ENCODE measurements around the gene ARHGAP44. TPM values are rescaled to one million over a fixed set of nuclear protein-coding genes. Genes with fewer than 3 reads are reported as not detected.

Gene ARHGAP44
- polyA plus RNA-seq, 1 donor from 2014 or later = 5.9 TPM

DNA sequence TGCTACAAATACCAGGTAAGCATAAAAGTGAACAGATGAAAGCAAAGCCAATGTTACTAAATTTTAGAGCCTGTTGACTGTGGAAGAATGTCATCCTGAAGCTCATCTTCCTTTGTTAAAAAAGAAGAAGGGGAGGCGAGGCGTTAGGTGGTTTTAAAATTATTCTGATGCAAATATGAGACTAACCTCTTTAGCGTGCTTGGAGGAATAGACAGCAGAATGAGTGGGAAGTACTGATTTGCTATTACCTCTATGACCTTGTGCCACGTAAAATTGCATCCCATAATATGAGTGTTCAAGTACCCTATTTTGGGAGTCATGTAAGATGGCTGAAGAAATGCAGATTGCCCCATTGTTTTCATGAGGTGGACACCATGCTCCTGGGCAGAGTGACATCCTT is 132.8 kb downstream of the ARHGAP44 start:
- Histone ChIP-seq H3F3A (ENCODE audit: insufficient read depth, low read length, poor library complexity, severe bottlenecking) (no peaks in the 10 kb centered on the region), H3K9me3 (ENCODE audit: low read length) (no peaks in the 10 kb centered on the region), H4K20me1 (ENCODE audit: insufficient read depth) (no peaks in the 10 kb centered on the region), H3K4me3 (ENCODE audit: low read length) (no peak overlapping the region), H3K9me2 (ENCODE audit: insufficient read depth, low read length) (no peaks in the 10 kb centered on the region), H3K79me2 (replicated peaks; ENCODE audit: insufficient read depth, low read length) (no peaks in the 10 kb centered on the region), H3K27me3 (ENCODE audit: insufficient read depth, low read depth, low read length) (no peaks in the 10 kb centered on the region), H3K36me3 (ENCODE audit: insufficient read depth, low read length) (no peaks in the 10 kb centered on the region), H2AFZ (ENCODE audit: low read depth, low read length) (no peak overlapping the region), H3K9ac (ENCODE audit: low read length) (no peak overlapping the region), H3K27ac (ENCODE audit: low read length) (no peak overlapping the region), H3K4me2 (ENCODE audit: low read length) (no peak overlapping the region)
- no peak for TF ChIP-seq POLR2AphosphoS5 (IDR thresholded peaks at IDR 0.05)
- no peak for TF ChIP-seq MXI1 (conservative IDR thresholded peaks at IDR 0.05; ENCODE audit: poor library complexity, severe bottlenecking)
- TF ChIP-seq SMC3 (conservative IDR thresholded peaks at IDR 0.05; ENCODE audit: poor library complexity) = no peak
- TF ChIP-seq, protein P1, sequence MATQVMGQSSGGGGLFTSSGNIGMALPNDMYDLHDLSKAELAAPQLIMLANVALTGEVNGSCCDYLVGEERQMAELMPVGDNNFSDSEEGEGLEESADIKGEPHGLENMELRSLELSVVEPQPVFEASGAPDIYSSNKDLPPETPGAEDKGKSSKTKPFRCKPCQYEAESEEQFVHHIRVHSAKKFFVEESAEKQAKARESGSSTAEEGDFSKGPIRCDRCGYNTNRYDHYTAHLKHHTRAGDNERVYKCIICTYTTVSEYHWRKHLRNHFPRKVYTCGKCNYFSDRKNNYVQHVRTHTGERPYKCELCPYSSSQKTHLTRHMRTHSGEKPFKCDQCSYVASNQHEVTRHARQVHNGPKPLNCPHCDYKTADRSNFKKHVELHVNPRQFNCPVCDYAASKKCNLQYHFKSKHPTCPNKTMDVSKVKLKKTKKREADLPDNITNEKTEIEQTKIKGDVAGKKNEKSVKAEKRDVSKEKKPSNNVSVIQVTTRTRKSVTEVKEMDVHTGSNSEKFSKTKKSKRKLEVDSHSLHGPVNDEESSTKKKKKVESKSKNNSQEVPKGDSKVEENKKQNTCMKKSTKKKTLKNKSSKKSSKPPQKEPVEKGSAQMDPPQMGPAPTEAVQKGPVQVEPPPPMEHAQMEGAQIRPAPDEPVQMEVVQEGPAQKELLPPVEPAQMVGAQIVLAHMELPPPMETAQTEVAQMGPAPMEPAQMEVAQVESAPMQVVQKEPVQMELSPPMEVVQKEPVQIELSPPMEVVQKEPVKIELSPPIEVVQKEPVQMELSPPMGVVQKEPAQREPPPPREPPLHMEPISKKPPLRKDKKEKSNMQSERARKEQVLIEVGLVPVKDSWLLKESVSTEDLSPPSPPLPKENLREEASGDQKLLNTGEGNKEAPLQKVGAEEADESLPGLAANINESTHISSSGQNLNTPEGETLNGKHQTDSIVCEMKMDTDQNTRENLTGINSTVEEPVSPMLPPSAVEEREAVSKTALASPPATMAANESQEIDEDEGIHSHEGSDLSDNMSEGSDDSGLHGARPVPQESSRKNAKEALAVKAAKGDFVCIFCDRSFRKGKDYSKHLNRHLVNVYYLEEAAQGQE (IDR thresholded peaks at IDR 0.05; ENCODE audit: borderline replicate concordance) = no peak

DNA sequence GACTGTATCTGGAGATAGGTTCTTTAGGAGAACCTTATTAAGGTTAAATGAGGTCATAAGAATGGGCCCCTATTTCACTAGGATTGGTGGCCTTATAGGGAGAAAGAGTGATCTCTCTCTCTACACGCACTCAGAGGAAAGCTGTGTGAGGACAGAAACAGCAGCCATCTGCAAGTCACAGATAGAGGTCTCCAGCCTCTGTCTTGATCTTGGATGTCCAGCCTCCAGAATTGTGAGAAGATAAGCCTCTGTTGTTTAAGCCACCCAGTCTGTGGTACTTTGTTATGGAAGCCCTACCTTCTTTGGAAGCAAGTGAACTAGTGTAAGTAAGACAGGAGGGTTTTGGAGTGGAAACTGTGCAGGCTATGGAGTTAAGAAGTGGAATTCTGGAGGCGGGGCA is 135.3 kb downstream of the ARHGAP44 start:
- no peaks in the 10 kb centered on the region for H3K36me3 ChIP-seq (ENCODE audit: insufficient read depth, low read length)
- no peaks in the 10 kb centered on the region for H3K9me2 ChIP-seq (ENCODE audit: insufficient read depth, low read length)
- no peak overlapping the region for H2AFZ ChIP-seq (ENCODE audit: low read depth, low read length)
- H3F3A ChIP-seq (ENCODE audit: insufficient read depth, low read length, poor library complexity, severe bottlenecking) = no peaks in the 10 kb centered on the region
- TF ChIP-seq MXI1 (conservative IDR thresholded peaks at IDR 0.05; ENCODE audit: poor library complexity, severe bottlenecking) (no peak), RAD21 (conservative IDR thresholded peaks at IDR 0.05) (no peak), TAF1 (IDR thresholded peaks at IDR 0.05; ENCODE audit: low read depth) (no peak), EZH2 (IDR thresholded peaks at IDR 0.05; ENCODE audit: borderline replicate concordance, insufficient read depth, low read length, poor library complexity, severe bottlenecking) (no peak), EP300 (conservative IDR thresholded peaks at IDR 0.05; ENCODE audit: poor library complexity, severe bottlenecking) (no peak), SMC3 (conservative IDR thresholded peaks at IDR 0.05; ENCODE audit: poor library complexity) (no peak), POLR2AphosphoS5 (IDR thresholded peaks at IDR 0.05) (no peak)
- TF ChIP-seq, protein P2, sequence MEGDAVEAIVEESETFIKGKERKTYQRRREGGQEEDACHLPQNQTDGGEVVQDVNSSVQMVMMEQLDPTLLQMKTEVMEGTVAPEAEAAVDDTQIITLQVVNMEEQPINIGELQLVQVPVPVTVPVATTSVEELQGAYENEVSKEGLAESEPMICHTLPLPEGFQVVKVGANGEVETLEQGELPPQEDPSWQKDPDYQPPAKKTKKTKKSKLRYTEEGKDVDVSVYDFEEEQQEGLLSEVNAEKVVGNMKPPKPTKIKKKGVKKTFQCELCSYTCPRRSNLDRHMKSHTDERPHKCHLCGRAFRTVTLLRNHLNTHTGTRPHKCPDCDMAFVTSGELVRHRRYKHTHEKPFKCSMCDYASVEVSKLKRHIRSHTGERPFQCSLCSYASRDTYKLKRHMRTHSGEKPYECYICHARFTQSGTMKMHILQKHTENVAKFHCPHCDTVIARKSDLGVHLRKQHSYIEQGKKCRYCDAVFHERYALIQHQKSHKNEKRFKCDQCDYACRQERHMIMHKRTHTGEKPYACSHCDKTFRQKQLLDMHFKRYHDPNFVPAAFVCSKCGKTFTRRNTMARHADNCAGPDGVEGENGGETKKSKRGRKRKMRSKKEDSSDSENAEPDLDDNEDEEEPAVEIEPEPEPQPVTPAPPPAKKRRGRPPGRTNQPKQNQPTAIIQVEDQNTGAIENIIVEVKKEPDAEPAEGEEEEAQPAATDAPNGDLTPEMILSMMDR (IDR thresholded peaks at IDR 0.05; ENCODE audit: poor library complexity, severe bottlenecking) = no peak
- TF ChIP-seq, protein P1 (IDR thresholded peaks at IDR 0.05; ENCODE audit: borderline replicate concordance) = no peak
- no peak overlapping the region for H3K9ac ChIP-seq (ENCODE audit: low read length)
- H3K9me3 ChIP-seq (ENCODE audit: low read length) = no peaks in the 10 kb centered on the region
- H3K79me2 ChIP-seq (replicated peaks; ENCODE audit: insufficient read depth, low read length) = no peaks in the 10 kb centered on the region
- H3K4me3 ChIP-seq (ENCODE audit: low read length) = no peak overlapping the region
- no peak overlapping the region for H3K4me2 ChIP-seq (ENCODE audit: low read length)
- H3K27me3 ChIP-seq (ENCODE audit: insufficient read depth, low read depth, low read length) = no peaks in the 10 kb centered on the region
- no peaks in the 10 kb centered on the region for H4K20me1 ChIP-seq (ENCODE audit: insufficient read depth)
- H3K27ac ChIP-seq (ENCODE audit: low read length) = no peak overlapping the region
